HCT116 (cell line): ENCODE results near the gene ZBTB7C. TPM values are rescaled to one million over a fixed set of nuclear protein-coding genes. Genes with fewer than 3 reads are reported as not detected.

ENCODE experiments used
- ATAC-seq: fragments of 200-7000 bp; cut with Tn5 transposase; 2 replicates; pipeline ENCODE4 v1.9.1; 2020; ENCODE audit warnings: mild to moderate bottlenecking, moderate library complexity
- BruUV-seq: library from RNA; stranded (reverse); fragments of 400-500 nt; replicated peaks from 2 replicates; lab custom pipeline; 2021; lab: Mats Ljungman, UMichigan
- CTCF ChIA-PET: fragments of 300-600 bp; sonication (Branson Sonifier 250); formaldehyde crosslinking; loops from one replicate; lab custom pipeline; 2021; ENCODE audit warnings: antibody characterized with exemption; lab: Charles Lee
- POLR2A ChIA-PET: fragments of 300-600, 350-600 bp; sonication (Branson Sonifier 250); formaldehyde crosslinking; loops from one replicate; lab custom pipeline; 2021; ENCODE audit warnings: antibody characterized with exemption; lab: Charles Lee
- RAD21 ChIA-PET, 2 experiments: fragments of 300-600 bp; sonication (Branson Sonifier 250); formaldehyde crosslinking; loops; one replicate each; lab custom pipeline; 2023; ENCODE audit warnings: low total read pairs in 2 of 2; ENCODE audit not compliant: uncharacterized antibody in 2 of 2, unreplicated experiment in 2 of 2, low non-redundant PET in 1 of 2; lab: Charles Lee
- DNase-seq: peaks from one replicate; pipeline ENCODE4 v3.0.0-alpha.2; 2010; ENCODE audit warnings: low read depth, low spot score
- H2AFZ ChIP-seq: fragments of 200-600 bp; shearing (Covaris generic), sonication (generic); 2 replicates; pipeline ENCODE4 v1.6.1; 2017; ENCODE audit warnings: low read depth, mixed run types, mixed read lengths, antibody characterized with exemption, low read length; ENCODE audit not compliant: poor library complexity, severe bottlenecking
- H3K27ac ChIP-seq: 2 replicates; pipeline ENCODE4 v1.5.1; 2012; ENCODE audit warnings: low read depth, low read length
- H3K27me3 ChIP-seq: fragments of 200-600 bp; sonication (generic); 2 replicates; pipeline ENCODE4 v1.6.1; 2016; ENCODE audit warnings: mixed run types, low read length, mixed read lengths; ENCODE audit not compliant: insufficient read depth
- H3K36me3 ChIP-seq, 2 experiments: fragments of 200-500 bp in 1 of 2; fragments of 200-600 bp in 1 of 2; sonication (Bioruptor generic) in 1 of 2; sonication (generic) in 1 of 2; 2 replicates each; pipeline versions ENCODE4 v1.5.1 to v1.6.1; 2014 to 2016; ENCODE audit warnings: low read length in 2 of 2, inconsistent platforms in 1 of 2, mixed read lengths in 1 of 2, mixed run types in 1 of 2; ENCODE audit not compliant: insufficient read depth in 2 of 2, control insufficient read depth in 1 of 2
- H3K4me1 ChIP-seq, 2 experiments: fragments of 200-600 bp in 1 of 2; sonication (generic) in 1 of 2; 2 replicates each; pipeline versions ENCODE4 v1.5.1 to v1.6.1; 2012 to 2017; ENCODE audit warnings: low read length in 2 of 2, inconsistent platforms in 1 of 2, mild to moderate bottlenecking in 1 of 2, mixed read lengths in 1 of 2, mixed run types in 1 of 2, moderate library complexity in 1 of 2; ENCODE audit not compliant: insufficient read depth in 2 of 2, control insufficient read depth in 1 of 2
- H3K4me2 ChIP-seq: fragments of 200-600 bp; sonication (generic); 2 replicates; pipeline ENCODE4 v1.6.1; 2017; ENCODE audit warnings: mixed run types, low read length, mixed read lengths
- H3K4me3 ChIP-seq, 2 experiments: fragments of 200-600 bp in 1 of 2; sonication (generic) in 1 of 2; replicated peaks in 1 of 2; 2 replicates each; pipeline ENCODE4 v1.5.1; 2011 to 2016; ENCODE audit warnings: low read length in 2 of 2, control low read depth in 1 of 2, low read depth in 1 of 2, mild to moderate bottlenecking in 1 of 2, mixed read lengths in 1 of 2, mixed run types in 1 of 2
- H3K79me2 ChIP-seq: fragments of 200-600 bp; sonication (generic); 2 replicates; pipeline ENCODE4 v1.6.1; 2017; ENCODE audit warnings: mild to moderate bottlenecking, mixed run types, low read length, moderate library complexity, mixed read lengths; ENCODE audit not compliant: insufficient read depth
- H3K9ac ChIP-seq: fragments of 200-600 bp; sonication (generic); 2 replicates; pipeline ENCODE4 v1.6.1; 2016; ENCODE audit warnings: low read length, mixed read lengths
- H3K9me2 ChIP-seq: fragments of 200-600 bp; sonication (generic), shearing (Covaris generic); 2 replicates; pipeline ENCODE4 v1.6.1; 2017; ENCODE audit warnings: mixed run types, mild to moderate bottlenecking, moderate library complexity; ENCODE audit not compliant: insufficient read depth
- H3K9me3 ChIP-seq, 2 experiments: fragments of 200-500 bp in 1 of 2; fragments of 200-600 bp in 1 of 2; sonication (Bioruptor generic) in 1 of 2; sonication (generic) in 1 of 2; 2 replicates each; pipeline ENCODE4 v1.6.1; 2014 to 2017; ENCODE audit warnings: low read length in 2 of 2, mixed read lengths in 2 of 2, inconsistent platforms in 1 of 2, low read depth in 1 of 2, mild to moderate bottlenecking in 1 of 2, mixed run types in 1 of 2, moderate library complexity in 1 of 2; ENCODE audit not compliant: control insufficient read depth in 1 of 2, insufficient read depth in 1 of 2
- H4K20me1 ChIP-seq: fragments of 200-600 bp; sonication (generic), shearing (Covaris generic); 2 replicates; pipeline ENCODE4 v1.6.1; 2017; ENCODE audit warnings: mixed run types, mild to moderate bottlenecking, moderate library complexity; ENCODE audit not compliant: insufficient read depth
- CBX3 ChIP-seq: IDR thresholded peaks from 2 replicates; pipeline ENCODE4 v1.6.1; 2012; ENCODE audit warnings: low read depth
- CEBPB ChIP-seq: IDR thresholded peaks from 2 replicates; pipeline ENCODE4 v1.6.1; 2012; ENCODE audit warnings: low read depth
- CTCF ChIP-seq, 3 experiments: fragments of 200-600 bp in 1 of 3; sonication (generic) in 1 of 3; IDR thresholded peaks in 2 of 3; conservative IDR thresholded peaks in 1 of 3; 2 replicates each; pipeline ENCODE4 v1.5.1; 2012 to 2017; ENCODE audit warnings: low read depth in 2 of 3, low read length in 2 of 3, antibody characterized with exemption in 1 of 3, borderline replicate concordance in 1 of 3, control low read depth in 1 of 3, mild to moderate bottlenecking in 1 of 3, mixed read lengths in 1 of 3, mixed run types in 1 of 3, moderate library complexity in 1 of 3; ENCODE audit not compliant: insufficient read depth in 1 of 3
- EGR1 ChIP-seq: IDR thresholded peaks from 2 replicates; pipeline ENCODE4 v1.6.1; 2012; ENCODE audit warnings: low read depth
- EZH2 ChIP-seq: fragments of 200-600 bp; sonication (generic); IDR thresholded peaks from 2 replicates; pipeline ENCODE4 v1.6.1; 2017; ENCODE audit warnings: antibody characterized with exemption, mixed run types
- EZH2phosphoT487 ChIP-seq: fragments of 200-600 bp; IDR thresholded peaks from 2 replicates; pipeline ENCODE4 v1.6.1; 2018; ENCODE audit warnings: antibody characterized with exemption, borderline replicate concordance
- FOSL1 ChIP-seq: IDR thresholded peaks from 2 replicates; pipeline ENCODE4 v1.6.1; 2012; ENCODE audit warnings: low read depth
- JUND ChIP-seq: IDR thresholded peaks from 2 replicates; pipeline ENCODE4 v1.6.1; 2012
- POLR2A ChIP-seq: IDR thresholded peaks from 2 replicates; pipeline ENCODE4 v1.7.0; 2011; ENCODE audit warnings: borderline replicate concordance; ENCODE audit not compliant: insufficient read depth, insufficient read length; ENCODE audit errors: extremely low read depth
- RAD21 ChIP-seq: IDR thresholded peaks from 2 replicates; pipeline ENCODE4 v1.6.1; 2012; ENCODE audit warnings: low read depth, mild to moderate bottlenecking
- REST ChIP-seq: IDR thresholded peaks from 2 replicates; pipeline ENCODE4 v1.6.1; 2012; ENCODE audit warnings: low read depth
- SIN3A ChIP-seq: IDR thresholded peaks from 2 replicates; pipeline ENCODE4 v1.6.1; 2012; ENCODE audit warnings: low read depth
- SP1 ChIP-seq: IDR thresholded peaks from 2 replicates; pipeline ENCODE4 v1.6.1; 2012; ENCODE audit warnings: low read depth
- SRF ChIP-seq: IDR thresholded peaks from 2 replicates; pipeline ENCODE4 v1.6.1; 2012; ENCODE audit warnings: low read depth
- TCF7L2 ChIP-seq: IDR thresholded peaks from 2 replicates; pipeline ENCODE4 v1.7.0; 2011; ENCODE audit warnings: borderline replicate concordance, inconsistent platforms; ENCODE audit not compliant: insufficient read depth, insufficient read length; ENCODE audit errors: extremely low read depth
- YY1 ChIP-seq: IDR thresholded peaks from 2 replicates; pipeline ENCODE4 v1.6.1; 2011; ENCODE audit warnings: low read length, low read depth, moderate library complexity, mild to moderate bottlenecking; ENCODE audit not compliant: insufficient replicate concordance; ENCODE audit errors: extremely low read depth
- ZNF274 ChIP-seq: fragments of 200-500 bp; sonication (Bioruptor generic); IDR thresholded peaks from 2 replicates; pipeline ENCODE4 v1.6.1; 2014; ENCODE audit warnings: mild to moderate bottlenecking, low read depth, low read length, inconsistent platforms
- intact Hi-C: fragments of 100-400 bp; cut with micrococcal nuclease; formaldehyde crosslinking; loops from 2 replicates; pipeline ENCODE4 v1.10.0; 2022
- total RNA-seq: library from RNA; stranded (reverse); gene quantifications from one replicate; pipeline ENCODE4 v1.2.1, GENCODE V29; 2021; ENCODE audit not compliant: unreplicated experiment
- TF ChIP-seq, protein P1 (sequence below): IDR thresholded peaks from 2 replicates; pipeline ENCODE4 v1.6.1; 2012

The ZBTB7C gene
- total RNA-seq, 1 experiment from 2014 or later = 0.37 TPM

GRCh38 chr18:48388478-48388877 is 20.7 kb downstream of the ZBTB7C start:
- Histone ChIP-seq H3K9me3 (no peaks in the 10 kb centered on the region), H3K9ac (no peak overlapping the region), H3K4me3 (no peak overlapping the region), H3K79me2 (no peaks in the 10 kb centered on the region), H2AFZ (peak overlapping the region; percentile 40), H3K4me1 (peaks cover 11 to 13% of the 10 kb centered on the region in 2 experiments), H3K36me3 (no peaks in the 10 kb centered on the region), H3K9me2 (no peaks in the 10 kb centered on the region), H3K27me3 (no peaks in the 10 kb centered on the region)
- ATAC-seq (0 out of 2 replicates have a peak, but pooled peaks have one; percentile 18), DNase-seq (no peak)
- RAD21 ChIA-PET = no interaction called here
- CTCF ChIA-PET = no interaction called here
- POLR2A ChIA-PET = no interaction called here
- BruUV-seq = no TSS peak
- intact Hi-C loops = no loop called here
- no peak for TF ChIP-seq EZH2phosphoT487
- TF ChIP-seq TCF7L2 = no peak
- no peak for TF ChIP-seq SRF
- TF ChIP-seq SP1 = no peak
- TF ChIP-seq SIN3A = no peak
- TF ChIP-seq ZNF274 = no peak
- no peak for TF ChIP-seq EZH2
- no peak for TF ChIP-seq CTCF (IDR thresholded peaks at IDR 0.05 in 2 of 3, conservative IDR thresholded peaks at IDR 0.05 in 1 of 3; ENCODE audit: borderline replicate concordance in 1 of 3, insufficient read depth in 1 of 3, low read depth in 2 of 3, low read length in 2 of 3)
- TF ChIP-seq YY1 = no peak
- no peak for TF ChIP-seq POLR2A
- no peak for TF ChIP-seq CBX3
- TF ChIP-seq CEBPB = no peak
- no peak for TF ChIP-seq RAD21
- TF ChIP-seq REST = no peak
- no peak for TF ChIP-seq EGR1
- TF ChIP-seq, protein P1, sequence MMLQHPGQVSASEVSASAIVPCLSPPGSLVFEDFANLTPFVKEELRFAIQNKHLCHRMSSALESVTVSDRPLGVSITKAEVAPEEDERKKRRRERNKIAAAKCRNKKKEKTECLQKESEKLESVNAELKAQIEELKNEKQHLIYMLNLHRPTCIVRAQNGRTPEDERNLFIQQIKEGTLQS = no peak
- no peak for TF ChIP-seq JUND
- TF ChIP-seq FOSL1 = no peak
- TF ChIP-seq, all 23 proteins: peak for 0
- H3K27ac ChIP-seq = no peak overlapping the region
- no peaks in the 10 kb centered on the region for H4K20me1 ChIP-seq
- peak overlapping the region; percentile 52 for H3K4me2 ChIP-seq
